ENCODE measurements around the gene LPIN2.

Gene LPIN2

DNA sequence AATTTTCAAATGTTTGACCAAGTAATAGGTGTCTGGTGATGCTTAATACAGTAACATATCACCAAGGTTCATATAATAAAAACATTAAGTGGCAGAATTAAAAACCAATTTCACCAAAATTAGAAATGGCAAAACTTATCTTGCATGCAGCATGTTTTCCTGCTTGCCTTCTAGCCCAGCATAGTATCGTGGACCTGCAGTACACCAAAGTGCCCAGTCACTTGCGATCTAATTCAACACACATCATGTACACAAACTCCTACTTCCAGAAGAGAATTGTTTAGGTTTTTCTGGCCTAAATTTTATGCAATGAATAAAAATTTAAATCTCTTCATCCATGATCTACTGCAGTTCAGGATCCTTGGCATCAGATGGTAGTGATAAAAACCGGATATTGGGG is 28.9 kb downstream of the LPIN2 start:
- Histone ChIP-seq H3K27me3 (replicated peaks; ENCODE audit: control insufficient read depth, insufficient read depth, low read length) (no peaks in the 10 kb centered on the region), H3K36me3 (ENCODE audit: control insufficient read depth, insufficient read depth, low read length) (no peaks in the 10 kb centered on the region), H3K4me3 (replicated peaks; ENCODE audit: low read depth, low read length) (no peak overlapping the region)
- no peak for DNase-seq (ENCODE audit: extremely low read depth, insufficient read length)
- TF ChIP-seq, protein P1, sequence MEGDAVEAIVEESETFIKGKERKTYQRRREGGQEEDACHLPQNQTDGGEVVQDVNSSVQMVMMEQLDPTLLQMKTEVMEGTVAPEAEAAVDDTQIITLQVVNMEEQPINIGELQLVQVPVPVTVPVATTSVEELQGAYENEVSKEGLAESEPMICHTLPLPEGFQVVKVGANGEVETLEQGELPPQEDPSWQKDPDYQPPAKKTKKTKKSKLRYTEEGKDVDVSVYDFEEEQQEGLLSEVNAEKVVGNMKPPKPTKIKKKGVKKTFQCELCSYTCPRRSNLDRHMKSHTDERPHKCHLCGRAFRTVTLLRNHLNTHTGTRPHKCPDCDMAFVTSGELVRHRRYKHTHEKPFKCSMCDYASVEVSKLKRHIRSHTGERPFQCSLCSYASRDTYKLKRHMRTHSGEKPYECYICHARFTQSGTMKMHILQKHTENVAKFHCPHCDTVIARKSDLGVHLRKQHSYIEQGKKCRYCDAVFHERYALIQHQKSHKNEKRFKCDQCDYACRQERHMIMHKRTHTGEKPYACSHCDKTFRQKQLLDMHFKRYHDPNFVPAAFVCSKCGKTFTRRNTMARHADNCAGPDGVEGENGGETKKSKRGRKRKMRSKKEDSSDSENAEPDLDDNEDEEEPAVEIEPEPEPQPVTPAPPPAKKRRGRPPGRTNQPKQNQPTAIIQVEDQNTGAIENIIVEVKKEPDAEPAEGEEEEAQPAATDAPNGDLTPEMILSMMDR (IDR thresholded peaks at IDR 0.05; ENCODE audit: insufficient read depth, low read length, poor library complexity, severe bottlenecking) = no peak

DNA sequence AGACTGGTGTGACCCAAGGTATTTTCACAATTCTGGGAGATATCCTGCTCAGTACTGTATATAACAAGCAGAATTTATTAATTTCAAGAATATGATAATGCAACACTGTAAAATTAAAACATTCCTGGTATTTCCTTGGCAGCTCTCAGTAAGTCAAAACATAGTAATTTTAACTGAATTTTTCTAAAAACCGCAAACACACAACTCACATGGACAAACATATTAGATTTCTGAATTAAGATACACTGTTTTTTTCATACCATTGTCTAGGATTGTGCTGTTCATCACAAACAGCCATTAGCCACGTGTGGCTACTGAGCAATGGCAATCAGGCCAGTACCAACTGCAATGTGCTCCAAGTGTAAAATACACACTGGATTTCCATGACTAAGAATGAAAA is 29.6 kb downstream of the LPIN2 start:
- H3K27me3 ChIP-seq (replicated peaks; ENCODE audit: control insufficient read depth, insufficient read depth, low read length) = no peaks in the 10 kb centered on the region
- H3K4me3 ChIP-seq (replicated peaks; ENCODE audit: low read depth, low read length) = no peak overlapping the region
- H3K36me3 ChIP-seq (ENCODE audit: control insufficient read depth, insufficient read depth, low read length) = no peaks in the 10 kb centered on the region
- DNase-seq (ENCODE audit: extremely low read depth, insufficient read length) = no peak
- TF ChIP-seq, protein P1 (IDR thresholded peaks at IDR 0.05; ENCODE audit: insufficient read depth, low read length, poor library complexity, severe bottlenecking) = no peak

GRCh38 chr18:2982452-2983269 is 30.3 kb downstream of the LPIN2 start:
- Histone ChIP-seq H3K27me3 (replicated peaks; ENCODE audit: control insufficient read depth, insufficient read depth, low read length) (no peaks in the 10 kb centered on the region), H3K4me3 (replicated peaks; ENCODE audit: low read depth, low read length) (peak overlapping the region; percentile 37), H3K36me3 (ENCODE audit: control insufficient read depth, insufficient read depth, low read length) (no peaks in the 10 kb centered on the region)
- TF ChIP-seq, protein P1 (IDR thresholded peaks at IDR 0.05; ENCODE audit: insufficient read depth, low read length, poor library complexity, severe bottlenecking) = no peak
- DNase-seq (ENCODE audit: extremely low read depth, insufficient read length) = no peak

DNA sequence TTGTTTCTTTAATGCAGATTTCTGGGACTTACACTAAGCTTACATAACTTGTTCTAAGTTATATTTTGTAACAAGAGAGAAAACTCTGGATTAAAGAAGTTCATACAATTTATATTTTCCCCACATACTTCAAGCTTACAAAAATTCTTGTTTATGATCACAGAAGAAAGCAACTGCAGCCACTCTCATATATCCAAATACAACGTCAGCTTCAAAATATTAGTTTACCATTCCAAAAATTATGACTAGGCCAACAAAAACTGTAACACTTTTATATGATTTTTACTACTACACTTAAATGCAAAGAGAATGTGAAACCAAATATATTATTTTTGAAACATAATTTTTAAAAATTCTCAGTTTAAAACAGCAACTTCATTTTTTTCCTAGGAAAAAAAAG is 30.9 kb downstream of the LPIN2 start:
- peak overlapping the region; percentile 19; the same call in 1 of the 2 replicates for H3K4me3 ChIP-seq (replicated peaks; ENCODE audit: low read depth, low read length)
- no peaks in the 10 kb centered on the region for H3K27me3 ChIP-seq (replicated peaks; ENCODE audit: control insufficient read depth, insufficient read depth, low read length)
- TF ChIP-seq, protein P1 (IDR thresholded peaks at IDR 0.05; ENCODE audit: insufficient read depth, low read length, poor library complexity, severe bottlenecking) = no peak
- DNase-seq (ENCODE audit: extremely low read depth, insufficient read length) = no peak
- H3K36me3 ChIP-seq (ENCODE audit: control insufficient read depth, insufficient read depth, low read length) = no peaks in the 10 kb centered on the region

- TF ChIP-seq, protein P1 (IDR thresholded peaks at IDR 0.05; ENCODE audit: insufficient read depth, low read length, poor library complexity, severe bottlenecking) = no peak
- Histone ChIP-seq H3K4me3 (replicated peaks; ENCODE audit: low read depth, low read length) (peak overlapping the region; percentile 15), H3K36me3 (ENCODE audit: control insufficient read depth, insufficient read depth, low read length) (no peaks in the 10 kb centered on the region), H3K27me3 (replicated peaks; ENCODE audit: control insufficient read depth, insufficient read depth, low read length) (no peaks in the 10 kb centered on the region)
- no peak for DNase-seq (ENCODE audit: extremely low read depth, insufficient read length)
Measured at GRCh38 chr18:2981212-2981728, 31.7 kb downstream of the LPIN2 start.
